Inferior parietal cortex (tissue), 1 donor: ENCODE measurements around the gene GNAI3.

Experiments
- DNase-seq: peaks from one replicate; pipeline ENCODE4 v3.0.0-alpha.2; 2016; ENCODE audit errors: extremely low spot score

GNAI3 gene

DNA sequence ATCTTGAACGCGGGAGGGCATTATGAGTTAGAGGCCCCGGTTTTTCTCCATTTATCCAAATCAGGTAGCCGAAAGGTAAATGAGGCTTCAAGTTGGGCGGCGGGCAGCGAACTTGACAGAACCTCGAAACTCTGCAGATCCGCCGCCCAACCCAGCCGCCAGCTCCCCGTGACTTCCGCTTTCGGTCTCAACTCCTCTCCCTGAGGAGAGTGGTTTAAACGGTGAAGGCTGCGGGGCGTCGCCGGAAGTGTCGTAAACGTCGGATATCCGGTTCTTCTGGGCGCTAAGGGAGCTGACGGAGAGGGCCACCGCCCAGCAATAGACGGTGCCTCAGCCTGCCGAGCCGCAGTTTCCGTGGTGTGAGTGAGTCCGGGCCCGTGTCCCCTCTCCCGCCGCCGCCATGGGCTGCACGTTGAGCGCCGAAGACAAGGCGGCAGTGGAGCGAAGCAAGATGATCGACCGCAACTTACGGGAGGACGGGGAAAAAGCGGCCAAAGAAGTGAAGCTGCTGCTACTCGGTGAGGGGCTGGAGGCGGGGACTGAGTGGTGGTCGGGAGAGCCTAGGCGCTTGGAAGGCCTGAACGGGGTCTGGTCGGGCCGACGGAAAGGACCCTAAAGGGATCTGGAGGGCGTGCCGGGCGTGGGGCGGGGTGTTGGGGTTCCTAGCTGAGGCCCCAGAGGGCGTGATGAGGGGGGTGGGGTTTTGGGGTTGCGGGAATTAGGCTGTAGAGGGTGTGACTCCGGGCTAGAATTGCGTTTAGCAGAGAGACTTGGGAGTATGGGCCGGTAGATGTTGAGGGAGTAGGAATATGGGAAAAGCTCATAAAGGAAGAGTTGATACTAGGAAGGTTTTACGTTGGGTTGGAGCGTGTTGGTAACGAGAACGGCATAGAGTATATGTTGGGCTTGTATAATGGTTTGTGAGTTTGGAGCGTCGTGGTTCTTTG, at the start of gene GNAI3:
TSS of gene GNAI3 (plus strand) at position 295 of the 947 bp plus-strand sequence. CDS start at position 401, 106 bp downstream.
- DNase-seq, result peak; percentile 99

GRCh38 chr1:109499081-109499480, 49.3 kb upstream of the GNAI3 start:
- no peak for DNase-seq

DNA sequence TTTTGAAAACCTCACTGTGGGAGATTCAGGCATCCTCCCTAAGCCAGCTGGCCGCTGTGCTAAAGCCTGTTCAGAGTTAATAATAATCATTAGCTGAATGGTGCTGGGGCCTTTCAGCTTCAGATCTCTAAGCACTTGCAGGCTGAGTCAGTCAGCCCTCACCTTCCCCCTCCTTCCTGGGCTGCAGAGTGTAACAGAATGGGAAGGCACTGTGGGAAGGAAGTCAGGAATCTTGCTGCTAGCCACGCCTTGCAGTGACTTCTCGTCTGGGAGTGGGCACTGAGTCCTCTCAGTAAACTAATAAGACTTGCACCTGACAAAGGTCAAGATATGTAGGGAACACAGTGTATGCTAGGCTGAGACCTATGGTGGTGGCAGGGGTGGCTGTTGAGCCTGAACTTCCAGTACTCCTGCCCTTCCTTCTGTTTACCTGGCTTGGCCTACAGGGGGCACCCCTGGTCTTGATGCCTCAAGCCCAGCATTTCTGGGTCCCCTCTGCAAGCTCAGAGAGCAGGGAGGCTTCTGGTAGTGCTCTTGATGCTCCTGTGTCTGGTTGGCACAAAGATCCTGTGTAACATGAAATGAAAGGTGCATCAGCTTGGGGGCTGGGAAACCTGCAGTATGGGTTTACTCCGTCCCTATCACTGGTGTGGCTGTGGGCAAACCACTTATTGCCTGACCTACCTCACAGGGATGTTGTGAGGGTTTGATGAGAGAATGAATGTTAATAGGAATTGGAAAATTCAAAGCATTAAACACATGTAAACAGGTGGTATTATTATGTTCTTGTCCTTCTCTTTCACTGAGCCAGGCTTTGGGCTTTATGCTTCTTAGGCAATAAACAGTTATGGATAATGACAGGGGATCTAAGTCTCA, 48.5 kb upstream of the GNAI3 start:
- no peak for DNase-seq

- no peak for DNase-seq
Observed at GRCh38 chr1:109500941-109501381, 47.5 kb upstream of the GNAI3 start.

DNA sequence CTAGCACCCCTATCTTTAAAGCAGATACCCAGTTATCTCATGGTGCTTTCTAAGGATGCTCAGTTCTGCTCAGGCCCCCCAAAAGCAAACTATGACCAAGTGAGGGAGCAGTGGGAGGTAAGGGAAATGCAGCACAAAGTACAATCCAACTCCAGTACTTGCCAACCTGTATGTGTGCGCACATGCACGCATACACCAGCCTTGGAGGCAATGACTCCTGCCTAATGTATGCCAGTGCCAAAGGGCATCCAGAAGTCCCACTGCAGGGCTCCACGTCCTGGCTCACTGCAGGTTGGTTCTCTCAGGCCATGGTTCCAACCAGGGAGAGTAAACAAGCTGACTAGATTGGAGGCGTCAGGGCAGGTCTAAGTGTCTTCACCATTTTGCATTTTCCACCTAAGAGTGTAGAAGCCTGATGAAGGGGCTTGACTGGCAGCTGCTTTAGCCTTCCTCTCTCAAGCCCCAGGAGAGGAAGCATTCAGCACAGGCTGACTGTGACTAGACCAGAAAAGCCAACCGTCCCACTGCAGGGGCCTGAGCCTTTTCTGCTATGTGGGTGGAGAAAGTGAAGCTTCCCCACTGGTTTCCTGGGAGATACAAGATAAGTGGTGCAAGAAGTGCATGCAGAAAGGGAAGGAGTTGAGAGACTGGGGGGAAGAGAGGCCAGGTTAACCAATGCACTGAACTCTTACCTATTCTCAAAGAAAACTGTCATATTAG, 46.6 kb upstream of the GNAI3 start:
- DNase-seq, result no peak

- DNase-seq, result no peak
Observed at GRCh38 chr1:109502364-109502851, 46.0 kb upstream of the GNAI3 start.

DNA sequence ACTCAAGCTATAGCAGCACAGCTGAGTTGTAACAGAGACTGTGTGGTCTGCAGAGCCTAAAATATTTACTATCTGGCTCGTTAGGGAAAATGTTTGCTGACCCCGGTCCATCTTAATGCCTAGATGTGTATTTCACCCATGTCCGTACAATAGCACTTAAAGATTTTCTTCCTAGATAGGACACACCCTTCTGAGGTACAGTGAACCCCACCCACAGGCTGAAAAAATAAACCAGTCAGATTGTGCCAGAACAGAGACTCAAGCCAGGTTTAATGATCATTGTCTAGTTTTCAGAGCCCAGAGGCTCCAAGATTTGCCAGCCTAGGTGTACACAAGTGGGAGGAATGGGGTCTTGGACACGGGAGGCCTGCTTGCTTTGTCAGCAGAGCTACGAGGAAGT, 44.5 kb upstream of the GNAI3 start:
- DNase-seq, result no peak

DNA sequence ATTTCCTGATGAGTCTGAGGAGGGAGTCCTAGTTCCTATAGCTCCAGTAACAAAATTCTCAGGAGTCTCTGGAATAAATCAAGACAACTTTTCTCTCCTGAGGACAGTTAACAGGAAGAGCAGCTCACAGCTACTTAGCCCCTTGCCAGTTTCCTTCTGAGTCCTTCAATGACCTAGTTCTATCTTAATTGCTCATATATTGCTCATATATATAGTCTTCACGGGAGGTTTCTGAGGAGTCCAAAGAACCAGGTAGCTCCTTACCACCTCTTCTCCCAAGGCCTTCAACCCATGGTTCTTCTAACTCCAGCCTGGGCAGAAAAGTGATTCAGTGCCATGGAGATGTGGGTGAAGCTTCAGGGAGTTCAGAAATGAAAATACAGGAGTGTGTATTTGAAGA, 43.4 kb upstream of the GNAI3 start:
- no peak for DNase-seq

DNA sequence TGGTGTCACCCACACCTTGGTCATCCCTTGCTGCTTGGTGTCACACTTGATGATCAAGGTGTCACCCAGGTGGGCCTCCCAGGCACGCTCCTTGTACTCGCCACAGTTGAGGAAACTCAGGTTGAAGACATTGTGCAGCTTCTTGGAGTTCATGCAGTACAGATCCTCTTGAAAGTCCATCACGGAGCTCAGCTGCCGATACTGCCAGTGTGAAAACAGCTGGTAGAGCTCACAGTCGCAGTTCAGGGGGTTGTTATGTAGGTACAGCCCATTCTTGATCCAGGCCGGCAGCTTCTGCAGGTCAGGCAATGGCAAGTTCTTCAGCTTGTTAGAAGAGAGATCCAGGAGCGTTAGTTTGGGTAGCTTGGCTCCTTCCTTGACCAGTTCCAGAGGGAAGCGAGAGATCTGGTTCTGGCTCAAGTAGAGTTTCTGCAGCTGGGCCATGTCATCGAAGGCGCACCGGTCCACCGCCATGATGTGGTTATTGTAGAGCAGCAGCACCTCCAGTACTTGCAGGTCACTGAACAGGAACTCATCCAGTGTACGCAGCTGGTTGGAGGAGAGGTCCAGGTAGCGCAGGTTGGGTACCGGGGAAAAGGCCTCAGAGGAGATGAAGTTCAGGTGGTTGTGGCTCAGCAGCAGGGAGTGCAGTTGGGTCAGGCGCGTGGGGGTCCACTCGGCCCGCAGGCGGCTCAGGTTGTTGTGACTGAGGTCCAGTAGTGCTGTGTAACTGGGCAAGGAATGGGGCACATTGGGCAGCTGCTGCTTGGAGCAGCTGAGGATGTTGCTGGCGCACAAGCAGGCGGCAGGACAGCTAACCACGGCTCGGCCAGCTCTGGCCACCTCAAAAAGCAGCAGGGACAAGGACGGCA, 40.2 kb upstream of the GNAI3 start:
- no peak for DNase-seq

DNA sequence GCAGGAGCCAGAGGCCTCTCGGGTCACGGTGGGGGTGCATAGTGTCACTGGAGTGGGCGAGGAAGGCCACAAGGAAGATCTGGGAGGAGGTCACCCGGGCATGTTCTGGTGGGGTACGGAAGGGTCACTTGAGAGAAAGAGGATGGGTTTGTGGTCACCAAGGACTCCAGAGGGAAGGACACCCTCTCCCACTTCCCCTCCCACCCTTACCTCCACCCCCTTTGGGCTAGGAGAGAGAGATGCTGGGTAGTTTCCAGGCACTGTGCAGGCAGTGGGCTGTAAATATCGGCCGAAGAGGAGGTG, 39.6 kb upstream of the GNAI3 start:
- no peak for DNase-seq

DNA sequence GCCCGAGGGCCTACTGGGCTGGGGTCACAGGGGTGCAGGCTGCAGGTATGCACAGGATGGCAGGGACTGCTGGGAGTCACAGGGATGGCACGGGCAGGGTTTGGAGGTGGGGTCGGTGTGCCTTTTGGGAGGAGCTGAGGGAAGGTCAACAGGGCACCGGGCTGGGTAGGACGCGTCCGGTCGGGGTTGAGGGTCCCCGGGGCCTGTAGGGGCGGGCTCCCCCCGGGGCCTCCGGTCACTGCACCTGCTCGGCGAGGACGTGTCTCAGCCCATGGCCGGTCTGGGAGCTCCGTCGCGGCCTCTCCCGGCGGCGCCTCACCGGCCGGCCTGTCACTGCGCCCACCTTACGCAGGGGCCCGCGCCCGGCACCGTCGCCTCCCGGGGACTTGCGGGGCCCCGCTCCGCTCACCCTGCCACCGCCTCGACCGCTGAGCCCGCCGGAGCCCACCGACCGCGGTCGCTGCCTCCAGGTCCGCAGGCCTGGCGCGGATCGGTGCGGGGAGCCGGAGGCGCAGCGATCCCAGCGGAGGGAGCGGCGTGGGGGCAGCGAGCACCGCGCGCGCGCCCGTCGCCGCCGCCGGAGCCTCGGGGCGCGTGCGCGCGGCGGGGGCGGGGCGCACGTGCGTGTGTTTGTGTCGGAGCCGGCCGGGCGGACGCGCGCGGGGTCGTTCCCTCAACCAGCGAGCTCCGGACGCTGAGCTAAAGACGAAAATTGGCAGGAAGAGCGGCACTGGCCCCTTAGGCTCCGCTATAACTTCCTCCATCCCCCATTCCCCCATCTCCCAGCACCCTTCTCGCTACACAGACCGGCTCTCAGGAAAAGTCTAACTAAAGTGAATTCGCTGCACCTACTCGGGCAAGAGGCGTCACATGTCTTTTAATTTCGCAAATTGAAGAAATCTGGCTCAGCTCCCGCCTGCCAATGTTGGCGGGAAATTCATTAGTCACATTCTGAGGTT, 39.0 kb upstream of the GNAI3 start, which contains the start of gene AMIGO1:
TSS of gene AMIGO1 (minus strand) at position 552 of the 959 bp plus-strand sequence. CDS start 815 bp downstream, outside the sequence.
- no peak for DNase-seq

DNA sequence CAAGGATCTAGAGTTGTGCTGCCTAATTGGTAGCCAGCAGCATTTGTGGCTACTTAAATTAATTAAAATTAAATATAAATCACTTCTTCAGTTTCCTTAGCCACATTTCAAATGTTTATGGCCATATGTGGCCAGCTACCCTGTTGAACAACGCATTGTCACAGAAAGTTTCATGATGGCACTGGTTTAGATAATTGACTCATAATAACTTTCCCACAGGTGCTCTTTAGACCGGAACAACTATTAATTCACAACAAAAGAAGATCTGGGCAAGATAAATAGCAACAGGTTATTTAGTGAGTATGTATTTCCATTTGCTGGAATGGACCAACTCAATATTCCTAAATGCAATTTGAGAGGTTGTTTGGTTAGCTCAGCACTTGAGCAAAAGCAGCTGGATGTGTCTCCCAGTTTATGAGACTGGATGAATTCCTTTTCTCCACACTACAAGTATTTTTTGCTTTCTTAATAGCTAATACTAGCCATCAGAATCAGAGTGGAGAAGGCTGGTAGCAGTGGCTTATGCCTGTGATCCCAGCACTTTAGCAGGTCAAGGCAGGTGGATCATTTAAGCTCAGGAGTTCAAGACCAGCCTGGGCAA, 35.2 kb upstream of the GNAI3 start:
- DNase-seq, result no peak

- no peak for DNase-seq
Observed at GRCh38 chr1:109514846-109515245, 33.6 kb upstream of the GNAI3 start.

DNA sequence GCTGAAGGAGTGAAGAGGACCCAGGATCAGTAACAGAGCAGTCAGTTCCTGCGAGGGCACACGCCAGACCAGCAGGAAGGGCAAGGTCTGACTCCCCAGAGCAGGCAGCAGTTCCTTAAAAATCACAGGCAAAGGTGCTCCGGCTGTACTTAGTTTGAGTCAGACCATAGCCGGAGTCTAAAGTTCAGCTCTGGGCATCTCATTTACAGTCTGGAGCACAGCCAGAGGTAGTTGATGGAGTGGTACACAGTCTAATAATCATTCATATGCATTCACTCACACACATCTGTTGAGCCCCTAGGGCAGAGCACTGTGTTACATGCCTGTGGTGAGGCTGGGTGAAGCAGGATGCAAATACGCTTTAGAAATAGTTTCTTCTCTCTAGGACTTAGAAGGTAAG, 31.5 kb upstream of the GNAI3 start:
- DNase-seq, result no peak

DNA sequence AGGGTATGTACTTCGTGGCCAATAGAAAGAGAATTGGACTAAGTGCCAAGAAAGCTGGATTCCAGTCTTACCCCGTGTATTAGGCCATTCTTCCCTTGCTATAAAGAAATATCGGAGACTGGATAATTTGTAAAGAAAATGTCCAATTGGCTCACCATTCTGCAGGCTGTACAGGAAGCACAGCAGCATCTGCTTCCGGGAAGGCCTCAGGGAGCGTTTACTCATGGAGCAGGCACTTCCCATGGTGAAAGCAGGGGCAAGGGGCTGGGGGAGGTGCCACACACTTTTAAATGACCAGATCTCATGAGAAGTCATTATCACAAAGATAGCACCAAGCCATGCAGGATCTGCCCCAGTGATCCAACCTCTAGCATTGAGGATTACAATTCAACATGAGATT, 31.1 kb upstream of the GNAI3 start:
- no peak for DNase-seq

GRCh38 chr1:109521002-109521951, 27.1 kb upstream of the GNAI3 start:
- no peak for DNase-seq

- no peak for DNase-seq
Observed at GRCh38 chr1:109522026-109522425, 26.4 kb upstream of the GNAI3 start.

DNA sequence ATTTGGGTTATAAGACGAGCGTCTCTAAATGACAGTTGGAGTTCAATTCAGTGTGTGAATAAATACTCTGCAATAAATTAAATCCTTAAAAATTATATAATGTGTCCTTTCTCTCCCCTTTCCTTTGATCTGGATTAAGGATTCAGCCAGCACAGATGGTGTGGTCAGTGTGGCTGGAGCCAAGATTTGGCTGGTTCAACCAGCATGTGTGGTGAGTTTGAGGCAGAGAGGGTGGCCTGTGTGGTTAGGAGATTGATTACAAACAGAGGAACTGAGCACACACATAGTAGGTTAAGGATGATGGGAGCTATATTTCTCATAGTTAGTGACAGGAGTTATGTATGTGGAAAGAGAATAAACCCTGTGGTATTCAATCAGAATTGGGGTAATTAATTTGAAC, 24.7 kb upstream of the GNAI3 start:
- DNase-seq, result no peak
